GM23338 (cell line): ENCODE data around the gene TMEM165.

Source experiments
- CREB1 ChIP-seq: fragments of 250-450 bp; sonication (Bioruptor Pico); IDR thresholded peaks from 2 replicates; pipeline ENCODE4 v1.5.0; 2020; ENCODE audit warnings: low read depth, mild to moderate bottlenecking, moderate library complexity
- CTCF ChIP-seq, 2 experiments: fragments of 200-600 bp in 1 of 2; sonication (generic) in 1 of 2; conservative IDR thresholded peaks; 2 replicates each; pipeline versions ENCODE4 v1.5.1 to v1.6.1; 2016 to 2017; ENCODE audit warnings: antibody characterized with exemption in 2 of 2, low read depth in 2 of 2, mild to moderate bottlenecking in 2 of 2, moderate library complexity in 1 of 2
- EZH2 ChIP-seq: fragments of 200-600 bp; sonication (generic); IDR thresholded peaks from one replicate; pipeline ENCODE4 v1.8.0; 2017; ENCODE audit warnings: antibody characterized with exemption, mild to moderate bottlenecking, low read depth; ENCODE audit not compliant: unreplicated experiment
- EZH2phosphoT487 ChIP-seq: fragments of 200-600 bp; sonication (generic); IDR thresholded peaks from one replicate; pipeline ENCODE4 v1.8.1; 2018; ENCODE audit warnings: antibody characterized with exemption; ENCODE audit not compliant: unreplicated experiment
- JUNB ChIP-seq: IDR thresholded peaks from one replicate; pipeline ENCODE4 v1.6.1; 2016; ENCODE audit warnings: antibody characterized with exemption; ENCODE audit not compliant: unreplicated experiment
- NANOG ChIP-seq: IDR thresholded peaks from 2 replicates; pipeline ENCODE4 v1.6.1; 2016; ENCODE audit warnings: antibody characterized with exemption, borderline replicate concordance
- POLR2AphosphoS5 ChIP-seq: IDR thresholded peaks from 2 replicates; pipeline ENCODE4 v1.6.1; 2016; ENCODE audit warnings: antibody characterized with exemption, low read depth
- REST ChIP-seq: IDR thresholded peaks from one replicate; pipeline ENCODE4 v1.6.1; 2018; ENCODE audit warnings: antibody characterized with exemption; ENCODE audit not compliant: unreplicated experiment
- ZNF331 ChIP-seq: fragments of 250-450 bp; sonication (Bioruptor Pico); IDR thresholded peaks from 2 replicates; pipeline ENCODE4 v1.5.0; 2020; ENCODE audit warnings: low read depth, mild to moderate bottlenecking, moderate library complexity

- TF ChIP-seq CREB1 (CRISPR knock-in tag), result no peak
- no peak for TF ChIP-seq CTCF (conservative IDR thresholded peaks at IDR 0.05; ENCODE audit: low read depth in 2 of 2)
- no peak for TF ChIP-seq ZNF331 (CRISPR knock-in tag)
- TF ChIP-seq POLR2AphosphoS5, result no peak
- TF ChIP-seq EZH2phosphoT487, result no peak
- no peak for TF ChIP-seq REST
- no peak for TF ChIP-seq JUNB
- no peak for TF ChIP-seq EZH2
- no peak for TF ChIP-seq NANOG
Measured at GRCh38 chr4:55347610-55348228, 48.0 kb upstream of the TMEM165 start.
